GM21717 (cell line): Measurements from ENCODE around the gene RAD23B.

Experiments
- ATAC-seq: cut with Tn5 transposase; IDR thresholded peaks from one replicate; pipeline ENCODE4 v1.9.1; 2021; ENCODE audit warnings: mild to moderate bottlenecking, moderate library complexity; ENCODE audit not compliant: unreplicated experiment

RAD23B gene

DNA sequence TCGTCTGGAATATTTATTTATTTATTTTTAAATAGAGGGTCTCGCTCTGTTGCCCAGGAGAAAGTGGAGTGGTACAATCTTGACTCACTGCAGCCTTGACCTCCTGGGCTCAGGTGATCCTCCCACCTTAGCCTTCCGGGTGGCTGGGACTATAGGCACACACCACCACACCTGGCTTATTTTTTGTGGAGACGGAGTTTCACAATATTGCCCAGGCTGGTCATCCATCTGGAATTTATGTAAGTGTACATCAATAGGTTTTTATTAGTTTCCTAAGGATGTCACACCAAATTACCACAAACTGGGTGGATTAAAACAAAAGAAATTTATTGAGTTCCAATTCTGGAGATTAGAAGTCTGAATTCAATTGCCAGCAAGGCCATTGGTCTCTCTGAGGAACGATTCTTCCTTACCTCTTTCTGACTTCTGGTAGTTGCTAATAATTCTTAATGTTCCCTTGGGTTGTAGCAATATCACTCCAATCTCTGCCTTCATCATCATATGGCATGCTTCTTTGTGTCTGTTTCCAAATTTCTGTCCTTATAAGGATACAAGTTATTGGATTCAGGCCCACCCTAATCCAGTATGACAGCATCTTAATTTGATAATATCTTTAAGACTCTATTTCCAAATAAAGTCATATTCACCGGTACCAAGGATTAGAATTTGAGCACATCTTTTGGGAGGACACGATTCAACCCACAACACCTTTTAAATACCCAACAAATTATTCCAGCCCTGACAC lies 16.3 kb upstream of the RAD23B start:
- no peak for ATAC-seq

DNA sequence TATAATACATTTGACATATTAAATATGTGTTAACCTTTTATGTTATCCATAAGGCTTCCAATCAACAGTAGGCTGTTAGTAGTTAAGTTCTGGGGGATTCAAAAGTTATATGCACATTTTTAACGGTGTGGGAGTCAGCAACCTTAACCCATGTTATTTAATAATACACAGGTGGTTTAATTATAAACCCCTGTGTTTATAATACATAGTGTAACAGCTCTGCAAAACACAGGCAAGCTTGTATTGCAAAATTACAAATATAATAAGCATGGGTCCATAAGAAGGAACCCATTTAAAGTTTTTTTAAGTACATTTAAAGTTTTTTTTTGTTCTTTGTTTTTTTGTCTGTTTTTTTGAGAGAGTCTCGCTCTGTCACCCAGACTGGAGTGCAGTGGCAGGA lies 14.5 kb upstream of the RAD23B start:
- ATAC-seq, result no peak

DNA sequence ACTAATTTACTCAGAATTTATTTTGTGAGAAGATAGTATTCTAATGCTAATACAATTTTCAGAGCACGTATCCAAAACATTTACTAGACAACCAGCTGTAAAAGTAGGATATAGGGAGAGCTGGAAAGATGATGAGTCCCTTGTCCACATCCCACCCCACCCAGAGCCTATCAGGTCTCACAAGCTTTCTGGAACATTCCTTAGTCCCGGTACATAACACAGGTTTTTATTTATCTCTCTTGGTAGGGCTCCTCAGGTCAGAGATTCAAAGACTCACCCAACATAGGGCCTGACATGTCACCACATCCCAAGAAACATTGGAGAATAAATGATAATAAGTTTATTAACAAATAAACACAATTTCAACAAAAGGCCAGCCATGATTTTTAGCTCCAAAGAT lies 13.8 kb upstream of the RAD23B start:
- ATAC-seq, result no peak

DNA sequence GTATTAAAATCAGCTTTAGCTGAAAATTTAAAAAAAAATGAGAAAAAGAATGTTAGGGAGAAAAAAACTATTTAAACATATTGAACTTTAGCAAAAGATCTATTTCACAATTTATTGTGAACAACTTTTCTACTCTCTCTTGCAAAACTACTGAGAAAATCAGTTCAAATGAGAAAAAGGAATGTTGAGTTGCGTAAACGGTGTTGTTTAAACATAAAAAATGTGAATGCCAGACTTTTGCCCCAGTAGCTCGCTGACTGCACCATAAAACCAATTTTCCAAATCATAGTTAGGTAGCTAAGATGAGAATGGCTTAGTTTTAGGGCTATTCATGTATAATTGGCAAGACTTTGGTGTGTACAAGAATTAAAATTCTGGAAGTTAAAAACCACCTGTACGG lies 13.4 kb upstream of the RAD23B start:
- ATAC-seq, result no peak

DNA sequence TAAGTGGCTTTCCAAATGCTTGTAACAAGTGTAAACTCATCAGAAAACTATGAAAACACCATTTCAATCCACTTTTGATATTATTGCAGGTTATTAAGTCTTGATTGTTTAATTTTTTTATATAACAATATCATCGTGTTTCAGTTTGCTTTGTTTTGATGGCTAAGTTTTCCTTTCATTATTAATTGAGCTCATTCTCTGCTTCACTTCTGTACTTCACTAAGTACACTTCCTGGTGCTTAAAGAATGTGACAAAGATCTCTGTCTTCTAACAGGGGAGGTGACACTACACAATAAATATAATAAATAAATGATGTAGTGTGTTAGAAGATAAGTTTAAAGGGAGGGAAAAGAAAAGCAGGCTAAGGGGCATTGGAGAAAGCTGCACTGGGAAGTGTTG lies 13.0 kb upstream of the RAD23B start:
- no peak for ATAC-seq

DNA sequence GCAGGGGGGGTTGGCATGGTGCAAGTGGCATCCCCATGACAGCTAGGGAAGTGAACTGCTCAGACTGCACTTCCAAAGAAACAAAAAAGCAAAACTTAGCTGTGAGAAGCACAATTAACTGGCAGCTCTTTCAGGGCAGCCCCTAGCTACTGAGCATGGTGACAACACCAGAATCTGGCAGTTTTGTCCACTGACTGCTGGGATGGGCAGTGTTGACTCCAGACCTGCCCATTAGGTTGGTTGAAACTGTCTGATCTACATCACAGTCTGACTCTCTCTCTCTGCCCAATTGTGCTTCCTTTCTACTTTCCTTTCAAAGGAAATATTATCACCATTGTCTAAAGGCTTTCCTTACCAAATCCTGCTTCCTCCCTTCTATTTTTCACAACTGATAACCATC lies 12.5 kb upstream of the RAD23B start:
- no peak for ATAC-seq

DNA sequence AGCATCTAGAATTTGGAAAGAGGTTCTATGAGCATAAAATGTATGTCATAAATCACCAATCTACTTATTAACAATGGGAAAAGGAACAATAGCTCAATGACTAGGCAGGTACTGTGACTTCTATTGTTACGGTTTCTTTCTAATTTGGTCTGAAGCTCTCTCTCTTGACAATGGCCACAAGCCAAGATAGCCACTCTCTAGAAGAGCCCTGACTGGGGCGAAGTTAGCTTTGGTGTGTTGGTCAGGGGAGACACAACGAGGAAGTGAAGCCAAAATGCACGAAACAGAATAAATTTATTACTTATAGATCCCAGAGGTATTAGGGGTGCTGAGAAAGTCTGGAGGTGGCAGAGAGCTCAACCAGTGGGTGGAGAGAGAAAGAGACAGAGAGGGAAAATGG lies 9.4 kb upstream of the RAD23B start:
- no peak for ATAC-seq

DNA sequence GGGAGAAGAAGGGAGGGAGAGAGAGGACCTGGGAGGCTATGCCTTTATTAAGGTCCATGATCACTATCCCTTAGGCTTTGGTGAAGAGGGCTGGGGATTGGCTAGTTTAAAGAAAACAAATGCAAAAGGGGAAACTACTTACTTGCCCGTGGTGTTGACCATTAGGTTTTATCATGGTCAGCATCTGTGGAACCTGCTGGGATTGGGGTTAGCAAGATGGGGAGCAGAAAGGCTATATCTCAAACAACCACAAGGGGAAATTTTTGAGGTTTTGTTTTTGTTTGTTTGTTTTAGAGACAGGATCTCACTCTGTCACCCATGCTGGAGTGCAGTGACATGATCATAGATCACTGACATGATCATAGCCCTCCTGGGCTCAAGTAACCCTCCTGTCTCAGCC lies 9.0 kb upstream of the RAD23B start:
- ATAC-seq, result peak; percentile 49

DNA sequence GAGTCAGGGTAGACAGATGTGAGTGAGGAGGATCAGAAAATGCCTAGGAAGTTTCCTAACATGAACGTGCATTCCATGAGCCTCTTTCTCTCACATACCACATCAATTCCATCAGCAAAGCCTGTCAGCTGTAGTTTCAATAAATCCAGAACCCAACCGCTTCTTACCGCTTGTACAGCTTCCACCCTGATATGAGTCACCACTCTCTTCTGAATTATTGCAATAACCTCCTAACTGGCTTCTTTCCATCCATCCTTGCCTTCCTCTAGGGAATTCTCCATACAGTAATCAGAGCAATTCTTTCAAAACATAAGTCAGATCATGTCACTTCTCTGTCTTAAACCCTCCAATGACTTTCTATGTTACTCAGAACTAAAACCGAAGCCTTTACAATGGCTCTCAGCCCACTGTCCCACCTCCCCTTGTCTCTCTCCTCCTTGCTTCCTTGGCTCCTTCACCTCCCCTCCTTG lies 8.1 kb upstream of the RAD23B start:
- ATAC-seq, result no peak

DNA sequence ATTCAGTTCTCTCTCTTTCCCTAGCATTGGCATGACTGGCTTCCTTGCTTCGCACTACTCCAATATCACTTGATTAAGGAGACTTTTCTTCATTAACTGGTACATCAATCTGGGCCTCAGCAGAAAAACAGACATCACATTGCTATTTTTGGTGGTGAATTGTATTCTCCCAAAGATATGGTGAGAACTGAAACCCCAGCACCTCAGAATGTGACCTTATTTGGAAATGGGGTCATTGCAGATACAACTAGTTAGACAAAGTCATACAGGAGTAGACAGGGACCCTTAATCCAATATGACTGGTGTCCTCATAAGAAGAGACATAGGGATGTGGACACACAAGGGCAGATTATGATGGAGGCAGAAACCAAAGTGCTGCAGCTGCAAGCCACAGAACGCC lies 7.5 kb upstream of the RAD23B start:
- no peak for ATAC-seq

DNA sequence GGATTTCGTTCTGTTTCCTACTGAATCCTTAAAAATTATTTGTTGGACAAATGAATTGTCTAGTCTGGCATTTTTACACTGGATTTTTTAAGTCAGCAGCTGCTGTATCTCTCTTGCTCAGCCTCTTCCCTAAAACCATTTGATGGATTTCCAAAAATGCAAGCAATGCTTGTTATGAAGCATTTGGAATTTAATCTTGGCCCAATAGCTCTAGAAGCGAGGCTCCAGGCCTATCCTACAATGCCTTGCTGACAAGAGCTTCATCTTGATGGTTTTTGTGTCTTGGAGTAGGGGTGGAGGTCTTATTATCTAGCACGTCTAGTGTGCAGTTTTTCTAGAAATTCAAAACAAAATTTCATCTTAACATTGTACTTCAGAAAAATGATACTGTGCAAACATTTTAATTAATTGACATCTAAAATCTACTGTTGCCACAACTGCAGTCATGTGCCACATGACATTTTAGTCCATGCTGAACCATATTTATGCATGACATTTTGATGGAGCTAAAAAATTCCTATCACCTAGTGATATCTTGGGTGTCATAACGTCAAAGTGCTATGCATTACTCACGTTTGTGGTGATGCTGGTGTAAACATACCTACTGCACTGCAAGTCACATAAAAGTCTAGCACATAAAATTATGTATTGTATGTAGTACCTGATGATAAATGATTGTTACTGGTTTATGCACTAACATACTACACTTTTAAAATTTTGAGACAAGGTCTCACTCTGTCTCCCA lies 5.9 kb upstream of the RAD23B start:
- no peak for ATAC-seq

DNA sequence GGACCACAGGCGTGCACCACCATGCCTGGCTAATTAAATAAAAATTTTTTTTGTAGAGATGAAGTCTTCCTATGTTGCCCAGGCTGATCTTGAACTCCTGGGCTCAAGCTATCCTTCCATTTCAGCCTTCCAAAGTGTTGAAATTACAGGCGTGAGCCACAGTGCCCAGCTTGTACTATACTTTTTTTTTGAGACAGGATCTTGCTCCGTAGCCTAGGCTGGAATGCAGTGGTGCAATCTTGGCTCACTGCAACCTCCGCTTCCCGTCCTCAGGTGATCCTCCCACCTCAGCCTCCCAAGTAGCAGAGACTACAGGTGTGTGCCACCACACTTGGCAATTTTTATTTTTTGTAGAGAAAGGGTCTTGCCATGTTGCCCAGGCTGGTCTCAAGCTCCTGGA lies 5.3 kb upstream of the RAD23B start:
- ATAC-seq, result no peak

DNA sequence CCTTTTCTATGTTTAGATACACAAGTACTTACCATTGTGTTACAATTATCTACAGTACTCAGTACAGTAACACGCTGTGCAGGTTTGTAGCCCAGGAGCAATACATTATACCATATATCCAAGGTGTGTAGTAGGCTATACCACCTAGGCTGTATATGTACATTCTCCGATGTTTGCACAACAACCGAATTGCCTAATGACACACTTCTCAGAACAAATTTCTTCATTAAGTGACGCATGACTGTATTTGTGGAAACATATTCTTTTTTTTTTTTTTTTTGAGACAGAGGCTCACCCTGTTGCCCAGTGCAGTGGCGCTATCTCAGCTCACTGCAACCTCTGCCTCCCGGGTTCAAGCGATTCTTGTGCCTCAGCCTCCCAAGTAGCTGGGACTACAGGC lies 4.0 kb upstream of the RAD23B start:
- no peak for ATAC-seq

DNA sequence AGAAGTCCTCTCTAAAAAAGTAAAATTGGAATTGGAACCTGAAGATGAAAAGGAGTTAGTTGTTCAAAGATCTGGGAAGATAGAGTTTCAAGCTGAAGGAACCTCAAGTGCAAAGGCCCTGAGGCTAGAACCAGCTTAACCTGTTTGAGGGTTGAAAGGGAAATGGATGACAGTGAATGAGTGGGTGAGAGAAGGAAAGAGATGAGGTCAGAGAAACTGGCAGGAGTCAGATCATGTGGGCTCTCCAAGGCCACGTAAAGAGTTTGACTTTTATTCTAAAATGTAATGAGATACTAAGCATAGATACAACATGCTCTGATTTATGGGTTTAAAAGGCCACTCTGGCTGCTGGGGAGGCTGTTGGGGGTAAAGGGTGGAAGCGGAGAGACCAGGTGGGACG lies 2.5 kb upstream of the RAD23B start:
- ATAC-seq, result no peak

DNA sequence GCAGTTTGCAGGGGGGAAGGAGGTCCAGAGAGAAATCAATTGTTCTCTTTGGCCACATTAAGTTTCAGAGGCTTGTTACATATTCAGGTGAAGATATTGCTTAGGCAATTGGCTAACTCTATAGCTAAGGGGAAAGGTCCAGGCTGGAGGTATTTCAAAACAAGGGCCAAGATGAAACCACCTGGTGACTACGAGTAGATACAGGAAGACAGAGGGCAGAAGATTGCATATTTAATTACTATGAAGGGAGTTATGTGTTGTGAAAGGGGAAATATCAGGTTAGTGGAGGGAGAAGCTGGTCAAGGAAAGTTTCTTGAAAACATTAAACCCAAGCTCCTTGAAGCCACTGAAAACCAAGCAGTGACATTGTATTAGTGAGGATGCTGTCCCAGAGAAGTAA lies 1.9 kb upstream of the RAD23B start:
- no peak for ATAC-seq

DNA sequence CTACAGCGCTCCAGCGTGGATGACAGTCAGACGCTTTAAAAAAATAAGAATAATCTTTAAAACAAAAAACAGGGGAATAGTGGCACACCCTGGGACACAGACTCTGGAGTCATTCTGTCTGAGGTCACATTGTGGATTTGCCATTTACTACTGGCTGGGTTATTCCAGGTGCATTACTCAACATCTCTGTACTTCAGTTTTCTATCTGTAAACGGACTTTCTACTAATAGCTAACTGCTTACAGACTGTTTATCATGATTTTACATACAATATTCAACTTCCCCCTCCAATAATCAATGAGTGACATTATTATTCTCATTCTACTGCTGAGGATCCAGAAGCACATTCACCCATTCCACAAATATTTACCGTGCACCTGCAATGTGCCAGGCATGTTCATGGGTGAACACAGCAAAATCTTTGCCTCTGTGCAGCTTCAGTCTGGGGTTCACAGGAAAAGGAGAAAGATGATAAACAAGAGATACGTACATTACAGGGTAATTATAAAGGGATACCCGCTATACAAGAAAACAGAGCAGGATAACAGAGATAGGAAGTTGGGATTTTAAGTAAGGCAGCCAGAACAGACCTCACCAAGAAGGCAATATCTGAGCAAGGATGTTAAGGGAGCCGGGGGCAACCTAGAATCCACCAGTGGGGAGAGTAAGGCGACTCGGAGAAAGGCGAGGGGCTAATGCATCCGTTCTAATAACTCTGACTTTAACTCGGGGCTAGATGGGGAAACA lies 984 bp upstream of the RAD23B start:
- ATAC-seq, result peak; percentile 0

DNA sequence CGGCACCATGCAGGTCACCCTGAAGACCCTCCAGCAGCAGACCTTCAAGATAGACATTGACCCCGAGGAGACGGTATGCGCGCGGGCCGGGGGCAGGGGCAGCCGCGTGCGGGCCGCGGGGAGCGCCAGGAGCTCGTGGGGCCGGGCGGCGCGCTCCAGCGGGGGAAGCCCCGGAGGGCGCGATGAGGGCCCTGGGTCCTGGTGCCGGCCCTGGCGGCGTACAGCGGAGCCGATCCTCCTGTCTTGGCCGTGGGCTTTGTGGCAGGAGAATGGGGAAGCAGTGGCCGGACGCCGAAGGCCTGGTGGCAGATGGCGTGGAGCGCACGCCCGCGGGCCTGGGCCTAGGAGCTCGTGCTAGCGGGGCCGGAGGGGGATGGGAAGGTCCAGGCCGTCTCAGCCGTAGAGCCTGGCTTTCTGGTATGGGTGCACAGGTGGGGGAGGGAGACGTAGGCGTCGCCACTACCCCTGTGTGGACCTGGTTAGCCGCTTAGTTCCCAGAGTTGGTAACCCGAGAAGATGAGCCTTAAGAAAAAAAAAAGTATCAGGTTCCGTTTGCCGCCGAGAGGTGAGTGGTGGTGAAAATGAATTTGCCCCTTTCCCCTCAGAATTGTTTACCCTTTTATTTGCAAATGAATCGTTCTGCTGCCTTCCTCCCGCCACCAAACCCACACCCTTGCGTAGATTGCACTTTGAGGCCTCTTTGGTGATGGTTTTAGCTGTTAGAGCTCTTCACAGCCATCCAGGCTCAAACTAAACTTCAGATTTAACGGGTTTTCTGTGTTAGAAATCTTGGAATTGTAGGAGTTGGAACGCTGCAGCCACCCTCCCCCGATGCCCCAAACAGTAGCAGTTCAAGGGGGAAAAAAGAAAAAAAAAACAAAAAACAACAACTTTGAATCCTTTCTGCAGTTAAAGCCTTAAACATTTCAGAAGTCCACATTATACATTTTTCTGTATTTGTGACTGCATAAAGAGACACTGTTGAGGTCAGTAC lies 841 bp downstream of the RAD23B start:
- ATAC-seq, result peak; percentile 45

DNA sequence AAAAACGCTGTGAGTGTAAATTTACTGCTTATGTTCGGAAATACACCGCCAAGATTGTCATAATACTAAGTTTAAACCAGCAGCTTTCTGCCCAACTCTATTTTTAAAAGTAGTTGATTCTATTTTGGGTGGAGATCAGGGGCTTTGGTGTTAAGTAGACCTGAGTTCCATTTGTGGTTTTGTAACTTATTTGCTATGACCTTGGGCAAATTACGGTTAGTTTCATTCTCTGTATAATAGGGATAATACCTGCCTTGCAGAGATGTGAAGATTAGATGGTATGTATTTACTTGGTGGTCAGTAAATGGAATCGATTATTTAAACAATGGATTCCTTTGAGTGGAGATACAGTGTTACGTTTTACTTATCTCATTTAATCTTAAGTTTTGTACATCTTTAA lies 1.6 kb downstream of the RAD23B start:
- ATAC-seq, result no peak

DNA sequence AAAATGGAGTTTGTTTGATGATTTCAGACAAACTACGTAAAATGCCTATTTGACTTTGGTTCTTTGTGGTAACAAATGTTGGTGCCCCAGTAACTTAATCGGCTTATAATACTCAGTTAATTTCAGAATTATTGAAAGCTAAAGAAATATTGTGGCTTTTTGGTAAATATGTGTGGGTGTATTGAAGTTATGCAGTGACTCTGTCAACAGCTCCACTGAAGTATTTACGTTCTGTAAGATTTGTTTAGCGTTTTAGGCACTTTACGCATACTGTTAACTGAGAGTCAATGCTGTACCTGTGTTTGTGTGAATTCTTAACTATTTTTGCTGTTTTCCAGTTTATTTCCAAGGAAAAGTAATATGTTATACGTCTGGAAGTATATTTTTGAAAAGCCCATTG lies 2.2 kb downstream of the RAD23B start:
- no peak for ATAC-seq

DNA sequence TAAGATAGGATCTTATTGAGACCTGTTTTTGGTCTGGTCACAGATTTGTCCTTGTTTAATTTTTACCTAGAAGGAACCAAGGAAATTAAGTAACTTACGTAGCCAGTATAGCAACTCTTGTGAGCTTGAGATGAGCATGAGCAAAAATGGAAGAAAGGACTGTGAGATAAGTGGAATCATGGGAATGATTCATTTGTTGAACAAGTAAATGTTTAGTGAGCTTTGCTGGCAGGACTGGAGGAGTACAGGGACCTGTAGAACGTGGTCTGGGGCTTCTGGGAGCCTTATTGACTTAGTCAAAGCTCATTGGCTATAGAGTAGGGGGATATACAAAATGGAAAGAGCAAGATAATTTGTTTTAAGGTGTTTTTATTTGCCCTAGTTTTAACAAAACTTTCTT lies 3.0 kb downstream of the RAD23B start:
- ATAC-seq, result no peak

DNA sequence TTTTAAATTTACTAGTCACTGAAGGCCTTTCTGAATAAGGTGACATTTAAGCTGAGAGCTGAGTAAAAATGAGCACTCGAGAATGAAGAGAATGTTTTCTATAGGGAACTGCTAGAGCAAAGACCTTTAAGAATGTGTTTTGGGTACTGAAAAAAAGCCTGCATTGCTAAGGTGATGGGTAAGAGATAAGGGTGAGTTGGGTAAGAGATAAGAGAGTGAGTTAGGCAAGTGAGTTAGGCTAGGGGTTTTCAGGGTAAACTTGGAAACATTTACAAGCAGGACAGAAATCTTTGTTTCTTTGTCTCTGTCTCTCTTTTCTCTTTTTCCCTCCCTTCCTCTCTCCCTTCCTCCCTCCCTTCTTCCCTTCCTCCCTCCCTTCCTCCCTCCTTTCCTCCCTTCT lies 5.6 kb downstream of the RAD23B start:
- ATAC-seq, result no peak
